Renal cortex interstitium (tissue), 11 donors: ENCODE data around the gene C17orf114.
A peak's percentile ranks its signal among the peaks of the same experiment; 100 is the strongest.
"Not testable (repeated sequence)": the region's sequence is repeated elsewhere in the genome, so short reads cannot be mapped to it uniquely, and the experiment has no call there.

ENCODE experiments used
- DNase-seq, 11 donors: peaks; one replicate each; pipeline ENCODE4 v3.0.0-alpha.2; 2013; ENCODE audit warnings: low read depth in 9 of 11, low spot score in 4 of 11; ENCODE audit errors: extremely low read depth in 1 of 11

Gene C17orf114

GRCh38 chr17:4832829-4833177 is 30.7 kb upstream of the C17orf114 start:
- not testable (repeated sequence) for DNase-seq

DNA sequence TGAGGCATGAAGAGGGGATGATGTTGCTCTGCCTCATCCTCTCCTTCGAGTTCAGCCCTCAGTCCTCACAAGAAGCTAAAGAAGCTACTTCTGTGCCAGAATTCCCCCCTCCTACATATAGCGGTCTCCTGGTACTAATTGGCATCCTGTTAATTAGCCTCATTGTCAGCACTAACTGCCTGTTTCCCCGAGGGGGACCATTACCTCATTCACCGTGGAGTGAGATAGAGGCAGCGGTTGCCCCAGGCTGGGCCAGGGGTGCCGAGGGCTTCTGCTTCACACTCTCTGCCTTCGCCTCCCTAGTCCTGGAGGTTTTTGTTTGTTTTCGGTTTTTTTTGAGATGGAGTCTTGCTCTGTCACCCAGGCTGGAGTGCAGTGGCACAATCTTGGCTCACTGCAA is 25.3 kb upstream of the C17orf114 start:
- DNase-seq: no peak

- DNase-seq: no peak
Observed at GRCh38 chr17:4823373-4824089, 21.4 kb upstream of the C17orf114 start.

DNA sequence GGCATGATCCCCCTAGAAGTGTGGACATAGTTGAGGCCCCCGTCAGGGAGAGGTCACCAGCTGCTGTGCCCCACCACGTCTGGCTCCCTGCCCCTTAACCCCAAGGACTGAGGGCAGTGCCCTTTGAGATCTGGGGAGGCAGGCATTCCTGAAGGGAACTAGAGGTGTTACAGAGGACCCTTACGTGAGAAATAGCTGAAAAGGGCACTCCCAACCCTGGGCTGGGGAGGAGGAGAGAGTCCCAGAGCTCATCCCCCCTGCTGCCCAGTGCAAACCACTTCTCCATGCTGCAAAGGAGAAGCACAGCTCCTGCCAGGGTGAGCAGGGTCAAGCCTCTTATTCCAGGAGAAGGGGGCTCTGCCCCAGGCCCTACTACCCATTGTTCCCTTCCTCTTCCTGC is 20.7 kb upstream of the C17orf114 start:
- DNase-seq: no peak

DNA sequence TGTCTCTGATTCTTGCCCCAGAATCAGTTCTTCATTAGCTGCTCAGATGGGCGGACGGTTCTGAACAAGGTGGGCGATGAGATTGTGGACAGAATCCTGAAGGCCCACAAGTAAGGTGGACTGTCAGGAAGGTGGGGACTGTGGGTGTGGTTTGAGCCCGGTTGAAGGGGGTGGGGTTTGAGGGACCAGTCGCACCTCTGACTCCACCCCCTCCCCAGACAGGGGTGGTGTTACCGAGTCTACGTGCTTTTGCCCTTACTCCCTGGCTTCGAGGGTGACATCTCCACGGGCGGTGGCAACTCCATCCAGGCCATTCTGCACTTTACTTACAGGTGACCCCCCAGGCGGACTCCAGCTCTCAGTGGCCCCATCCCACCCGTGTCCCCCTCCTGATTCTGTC is 16.1 kb upstream of the C17orf114 start:
- DNase-seq: no peak

- DNase-seq: no peak
Observed at GRCh38 chr17:4816826-4817225, 14.7 kb upstream of the C17orf114 start.

- no peak for DNase-seq
Observed at GRCh38 chr17:4815043-4815675, 13.0 kb upstream of the C17orf114 start.

GRCh38 chr17:4812690-4813089 is 10.6 kb upstream of the C17orf114 start:
- DNase-seq: no peak

DNA sequence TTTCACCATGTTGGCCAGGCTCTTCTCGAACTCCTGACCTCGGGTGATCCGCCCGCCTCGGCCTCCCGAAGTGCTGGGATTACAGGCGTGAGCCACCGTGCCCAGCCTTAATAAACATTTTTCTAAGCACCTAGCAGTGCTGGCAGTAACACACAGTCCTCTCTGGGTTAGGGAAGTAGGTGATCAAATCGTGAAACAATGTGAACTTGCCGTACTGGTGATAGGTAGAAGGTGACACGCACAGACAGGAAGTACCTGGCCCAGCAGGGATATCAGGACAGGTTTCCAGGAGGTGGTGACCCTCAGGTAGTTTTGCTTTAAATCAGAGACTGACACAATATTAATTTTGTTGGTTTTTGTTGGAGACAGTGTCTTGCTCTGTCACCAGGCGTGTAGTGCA is 9.3 kb upstream of the C17orf114 start:
- DNase-seq: no peak

DNA sequence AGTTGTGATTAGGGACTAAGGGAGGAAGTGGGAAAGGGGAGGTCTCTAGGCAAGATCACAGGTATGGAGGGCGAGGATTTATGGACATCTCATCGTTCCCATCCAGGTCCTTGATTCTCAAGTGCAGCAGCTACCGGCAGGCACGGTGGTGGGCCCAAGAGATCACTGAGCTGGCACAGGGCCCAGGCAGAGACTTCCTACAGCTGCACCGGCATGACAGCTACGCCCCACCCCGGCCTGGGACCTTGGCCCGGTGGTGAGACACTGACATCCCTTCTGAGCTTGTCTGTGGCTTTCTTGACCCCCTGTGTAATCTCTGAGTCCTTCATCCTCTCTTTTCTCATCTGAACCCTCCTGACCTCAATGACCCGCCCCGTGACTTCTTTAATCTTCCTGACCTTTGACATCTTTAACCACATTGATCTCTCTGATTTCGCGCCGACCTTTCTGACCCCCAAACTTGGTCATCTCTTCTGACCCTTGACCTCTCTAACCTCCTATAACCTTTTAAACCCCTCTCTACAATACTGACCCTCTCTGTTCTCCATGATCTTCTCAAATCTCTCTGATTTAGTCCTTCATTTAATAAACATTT is 8.7 kb upstream of the C17orf114 start:
- DNase-seq: no peak

DNA sequence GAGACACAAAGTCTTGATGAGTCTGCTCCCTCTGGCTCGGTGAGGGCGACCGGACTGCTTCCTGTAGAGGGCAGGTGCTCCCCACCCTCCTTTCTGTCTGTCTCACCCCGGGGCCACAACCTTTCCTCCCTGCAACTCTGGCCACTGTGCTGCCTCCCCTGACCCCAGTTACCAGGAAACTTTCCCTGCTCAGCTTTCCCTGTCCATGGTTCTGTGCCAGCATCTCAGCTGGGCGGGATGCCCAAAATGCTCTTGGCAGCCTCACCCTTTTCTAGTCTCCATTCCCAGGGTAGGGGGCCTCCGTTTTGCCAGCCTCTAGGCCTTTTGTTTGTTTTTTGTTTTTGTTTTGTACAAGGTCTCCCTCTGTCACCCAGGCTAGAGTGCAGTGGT is 6.2 kb upstream of the C17orf114 start:
- DNase-seq: no peak

- DNase-seq: no peak
Observed at GRCh38 chr17:4807605-4808377, 5.7 kb upstream of the C17orf114 start.

GRCh38 chr17:4806777-4807604 is 4.9 kb upstream of the C17orf114 start, which contains the start of gene PLD2:
Gene PLD2 (plus strand): TSS chr17:4807152. CDS start chr17:4807773, 621 bp downstream.
- peak in 7 of 11 donors; percentile 64 to 83 (median 78) for DNase-seq

- peak in 1 of 11 donors; percentile 11 for DNase-seq
Observed at GRCh38 chr17:4806456-4806776, 4.3 kb upstream of the C17orf114 start.

- DNase-seq: peak in 3 of 11 donors; percentile 23 to 62 (median 42)
Observed at GRCh38 chr17:4800462-4801196, 1.5 kb downstream of the C17orf114 start.

DNA sequence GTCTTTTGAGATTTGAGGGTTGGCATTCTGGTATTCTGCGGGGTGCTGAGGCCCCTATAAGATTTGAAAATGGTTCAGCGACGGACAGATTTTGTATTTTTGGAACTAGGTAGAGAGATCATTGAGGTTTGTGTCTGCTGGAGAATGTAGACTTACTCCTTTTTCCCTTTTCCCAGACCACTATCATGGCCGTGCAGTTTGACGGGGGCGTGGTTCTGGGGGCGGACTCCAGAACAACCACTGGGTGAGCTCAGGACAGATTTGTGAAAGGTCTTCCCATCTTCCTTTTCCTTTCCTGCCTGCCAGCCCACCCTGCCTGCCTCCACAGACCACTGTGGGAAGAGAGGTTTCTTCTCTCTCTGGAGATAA is 5.6 kb downstream of the C17orf114 start:
- DNase-seq: peak in 1 of 11 donors; percentile 11

DNA sequence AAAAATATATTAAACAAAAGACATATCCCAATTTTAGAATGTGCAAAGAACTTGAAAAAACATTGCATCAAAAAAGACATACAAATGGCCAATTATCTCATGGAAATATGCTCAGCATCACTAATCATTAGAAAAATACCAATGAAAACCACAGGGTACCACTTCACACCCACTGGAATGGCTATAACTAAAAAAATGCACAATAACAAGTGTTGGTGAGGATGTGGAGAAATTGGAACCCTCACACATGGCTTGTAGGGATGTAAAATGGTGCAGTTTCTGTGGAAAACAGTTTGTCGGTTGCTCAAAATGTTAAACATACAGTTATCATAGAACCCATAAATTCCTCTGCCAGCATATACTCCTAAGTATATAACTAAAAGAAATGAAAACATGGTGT is 7.0 kb downstream of the C17orf114 start:
- no peak for DNase-seq

DNA sequence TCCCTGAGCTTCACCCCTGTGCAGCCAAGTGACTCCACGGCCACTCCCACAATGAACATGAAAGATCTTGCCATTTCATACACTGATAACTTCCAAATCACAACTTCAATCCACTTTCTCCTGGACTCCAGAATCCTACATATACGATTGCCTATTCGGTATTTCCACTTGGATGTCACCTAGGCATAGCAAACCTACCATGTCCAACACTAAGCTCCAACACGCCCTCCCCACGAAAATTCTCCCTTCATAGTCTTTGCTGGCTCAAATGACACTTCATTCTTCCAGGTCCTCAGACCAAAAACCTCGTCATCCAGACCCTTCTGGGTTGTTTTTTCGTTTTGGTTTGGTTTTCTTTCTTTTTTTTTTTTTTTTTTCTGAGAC is 11.4 kb downstream of the C17orf114 start:
- no peak for DNase-seq
